GM23338 (cell line): Measurements from ENCODE around the gene HP. TPM values are rescaled to one million over a fixed set of nuclear protein-coding genes. Genes with fewer than 3 reads are reported as not detected.

Experiments
- ATAC-seq: fragments of 200-7000 bp; cut with Tn5 transposase; 3 replicates; pipeline ENCODE4 v1.9.1; 2020
- DNase-seq: peaks from one replicate; pipeline ENCODE4 v3.0.0-alpha.2; 2015; ENCODE audit warnings: low spot score
- H2AFZ ChIP-seq: fragments of 200-600 bp; sonication (generic); 2 replicates; pipeline ENCODE4 v1.8.0; 2016; ENCODE audit warnings: antibody characterized with exemption, mild to moderate bottlenecking, moderate library complexity
- H3F3A ChIP-seq: fragments of 200-600 bp; sonication (generic); replicated peaks from 2 replicates; pipeline ENCODE4 v1.8.0; 2017; ENCODE audit warnings: antibody characterized with exemption, mixed run types, low read depth
- H3K27ac ChIP-seq: fragments of 200-600 bp; sonication (generic); 2 replicates; pipeline ENCODE4 v1.6.1; 2016; ENCODE audit warnings: low read depth
- H3K27me3 ChIP-seq: fragments of 200-600 bp; sonication (generic); 2 replicates; pipeline ENCODE4 v1.8.0; 2016; ENCODE audit warnings: mild to moderate bottlenecking, mixed run types, moderate library complexity; ENCODE audit not compliant: insufficient read depth
- H3K36me3 ChIP-seq: fragments of 200-600 bp; sonication (generic); 2 replicates; pipeline ENCODE4 v1.8.0; 2016; ENCODE audit warnings: mild to moderate bottlenecking; ENCODE audit not compliant: insufficient read depth
- H3K4me1 ChIP-seq: fragments of 200-600 bp; sonication (generic); 2 replicates; pipeline ENCODE4 v1.8.0; 2016; ENCODE audit warnings: mild to moderate bottlenecking, moderate library complexity; ENCODE audit not compliant: insufficient read depth
- H3K4me2 ChIP-seq: fragments of 200-600 bp; sonication (generic); 2 replicates; pipeline ENCODE4 v1.7.1; 2017; ENCODE audit warnings: mixed run types
- H3K4me3 ChIP-seq: fragments of 200-600 bp; sonication (generic); 2 replicates; pipeline ENCODE4 v1.6.1; 2016; ENCODE audit warnings: mixed run types
- H3K79me2 ChIP-seq: fragments of 200-600 bp; sonication (generic); replicated peaks from 2 replicates; pipeline ENCODE4 v1.8.0; 2017; ENCODE audit warnings: mild to moderate bottlenecking; ENCODE audit not compliant: insufficient read depth
- H3K9me2 ChIP-seq: fragments of 200-600 bp; sonication (generic); 2 replicates; pipeline ENCODE4 v1.8.0; 2017; ENCODE audit not compliant: insufficient read depth
- H4K20me1 ChIP-seq: fragments of 200-600 bp; sonication (generic); replicated peaks from 2 replicates; pipeline ENCODE4 v1.8.0; 2017; ENCODE audit warnings: mild to moderate bottlenecking; ENCODE audit not compliant: insufficient read depth
- H3K27ac Mint-ChIP-seq: 2 replicates; pipeline ENCODE4 v1.8.0; 2020; ENCODE audit warnings: inconsistent platforms, mild to moderate bottlenecking, moderate library complexity, mixed read lengths
- H3K27me3 Mint-ChIP-seq: 3 replicates; pipeline ENCODE4 v1.8.0; 2022; ENCODE audit warnings: low read depth, mild to moderate bottlenecking, moderate library complexity, mixed read lengths, inconsistent platforms; ENCODE audit not compliant: insufficient read depth, poor library complexity
- H3K36me3 Mint-ChIP-seq: 3 replicates; pipeline ENCODE4 v1.8.0; 2021; ENCODE audit warnings: low read depth, mild to moderate bottlenecking, inconsistent platforms, moderate library complexity, mixed read lengths
- H3K4me1 Mint-ChIP-seq: 3 replicates; pipeline ENCODE4 v1.8.0; 2020; ENCODE audit warnings: mild to moderate bottlenecking, inconsistent platforms, mixed read lengths
- H3K4me3 Mint-ChIP-seq: 3 replicates; pipeline ENCODE4 v1.8.0; 2021; ENCODE audit warnings: moderate library complexity, mild to moderate bottlenecking, inconsistent platforms, mixed read lengths
- H3K9me3 Mint-ChIP-seq: 3 replicates; pipeline ENCODE4 v1.8.0; 2020; ENCODE audit warnings: moderate library complexity, mild to moderate bottlenecking, inconsistent platforms, mixed read lengths
- CREB1 ChIP-seq: fragments of 250-450 bp; sonication (Bioruptor Pico); IDR thresholded peaks from 2 replicates; pipeline ENCODE4 v1.5.0; 2020; ENCODE audit warnings: low read depth, mild to moderate bottlenecking, moderate library complexity
- CTCF ChIP-seq, 2 experiments: fragments of 200-600 bp in 1 of 2; sonication (generic) in 1 of 2; conservative IDR thresholded peaks; 2 replicates each; pipeline versions ENCODE4 v1.5.1 to v1.6.1; 2016 to 2017; ENCODE audit warnings: antibody characterized with exemption in 2 of 2, low read depth in 2 of 2, mild to moderate bottlenecking in 2 of 2, moderate library complexity in 1 of 2
- ETS1 ChIP-seq: IDR thresholded peaks from 2 replicates; pipeline ENCODE4 v1.6.1; 2016; ENCODE audit warnings: antibody characterized with exemption
- EZH2 ChIP-seq: fragments of 200-600 bp; sonication (generic); IDR thresholded peaks from one replicate; pipeline ENCODE4 v1.8.0; 2017; ENCODE audit warnings: antibody characterized with exemption, mild to moderate bottlenecking, low read depth; ENCODE audit not compliant: unreplicated experiment
- JUNB ChIP-seq: IDR thresholded peaks from one replicate; pipeline ENCODE4 v1.6.1; 2016; ENCODE audit warnings: antibody characterized with exemption; ENCODE audit not compliant: unreplicated experiment
- NANOG ChIP-seq: IDR thresholded peaks from 2 replicates; pipeline ENCODE4 v1.6.1; 2016; ENCODE audit warnings: antibody characterized with exemption, borderline replicate concordance
- POLR2AphosphoS5 ChIP-seq: IDR thresholded peaks from 2 replicates; pipeline ENCODE4 v1.6.1; 2016; ENCODE audit warnings: antibody characterized with exemption, low read depth
- REST ChIP-seq: IDR thresholded peaks from one replicate; pipeline ENCODE4 v1.6.1; 2018; ENCODE audit warnings: antibody characterized with exemption; ENCODE audit not compliant: unreplicated experiment
- ZNF114 ChIP-seq: fragments of 250-450 bp; sonication (Bioruptor Pico); IDR thresholded peaks from 2 replicates; pipeline ENCODE4 v1.5.0; 2020; ENCODE audit warnings: mild to moderate bottlenecking, moderate library complexity
- ZNF462 ChIP-seq: fragments of 250-450 bp; sonication (Bioruptor Pico); IDR thresholded peaks from 2 replicates; pipeline ENCODE4 v1.5.0; 2020; ENCODE audit warnings: mild to moderate bottlenecking, moderate library complexity
- polyA plus RNA-seq: library from polyadenylated mRNA; unstranded; fragments of >200 nt; fragmentation: Nextera tagmentation; extraction: Ambion mirVana; gene quantifications from 2 replicates; pipeline ENCODE4 v1.2.1, GENCODE V29; 2016
- total RNA-seq: library from RNA; depleted of rRNA; stranded (reverse); fragments of >200 nt; shearing (Covaris generic); gene quantifications from 2 replicates; pipeline ENCODE4 v1.2.3, GENCODE V29; 2014

HP gene
- total and polyA plus RNA-seq, 2 experiments from 2014 or later: 0.26 TPM; not detected in 1

DNA sequence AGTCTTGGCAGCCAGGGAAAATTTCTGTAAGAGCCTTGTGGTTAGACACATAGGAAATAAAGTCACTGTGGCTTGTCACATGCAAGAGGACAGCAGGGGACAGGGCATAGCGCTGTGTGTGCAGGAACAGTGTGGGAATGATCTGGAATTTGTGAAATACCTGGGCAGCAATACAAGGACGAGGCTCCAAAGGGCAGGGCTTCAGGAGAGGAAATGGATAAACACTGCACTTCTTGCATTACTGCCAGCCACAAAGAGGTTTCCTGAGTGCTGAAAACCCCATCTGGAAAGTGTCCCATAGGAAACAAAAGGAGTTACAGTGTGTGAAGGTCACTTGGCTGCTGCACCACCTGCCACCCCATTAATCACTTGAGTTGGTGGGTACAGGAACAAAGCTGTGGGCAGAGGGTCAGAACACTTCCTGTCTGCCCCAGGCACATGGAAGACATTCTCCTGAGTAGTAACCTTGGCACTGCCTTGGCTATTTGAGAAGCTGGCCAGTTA lies 12.1 kb upstream of the HP start:
- no peak for ATAC-seq
- no peak for TF ChIP-seq CTCF (conservative IDR thresholded peaks at IDR 0.05; ENCODE audit: low read depth in 2 of 2)
- no peak for TF ChIP-seq JUNB
- no peak for TF ChIP-seq ETS1
- no peak for TF ChIP-seq NANOG
- TF ChIP-seq CREB1: no peak
- no peak overlapping the region for H3K27ac Mint-ChIP-seq
- no peaks in the 10 kb centered on the region for H4K20me1 ChIP-seq
- no peak overlapping the region for H3K27ac ChIP-seq
- no peak overlapping the region for H3K4me3 Mint-ChIP-seq
- no peak overlapping the region for H3K4me2 ChIP-seq
- H3K36me3 Mint-ChIP-seq: no peaks in the 10 kb centered on the region
- no peaks in the 10 kb centered on the region for H3K4me1 ChIP-seq
- no peak overlapping the region for H2AFZ ChIP-seq
- H3F3A ChIP-seq: no peaks in the 10 kb centered on the region
- peaks cover 4% of the 10 kb centered on the region for H3K27me3 Mint-ChIP-seq
- no peak for DNase-seq
- no peaks in the 10 kb centered on the region for H3K9me2 ChIP-seq
- H3K4me3 ChIP-seq: no peak overlapping the region
- no peaks in the 10 kb centered on the region for H3K27me3 ChIP-seq
- no peaks in the 10 kb centered on the region for H3K4me1 Mint-ChIP-seq
- H3K9me3 Mint-ChIP-seq: no peaks in the 10 kb centered on the region
- no peaks in the 10 kb centered on the region for H3K36me3 ChIP-seq
- H3K79me2 ChIP-seq: no peaks in the 10 kb centered on the region

DNA sequence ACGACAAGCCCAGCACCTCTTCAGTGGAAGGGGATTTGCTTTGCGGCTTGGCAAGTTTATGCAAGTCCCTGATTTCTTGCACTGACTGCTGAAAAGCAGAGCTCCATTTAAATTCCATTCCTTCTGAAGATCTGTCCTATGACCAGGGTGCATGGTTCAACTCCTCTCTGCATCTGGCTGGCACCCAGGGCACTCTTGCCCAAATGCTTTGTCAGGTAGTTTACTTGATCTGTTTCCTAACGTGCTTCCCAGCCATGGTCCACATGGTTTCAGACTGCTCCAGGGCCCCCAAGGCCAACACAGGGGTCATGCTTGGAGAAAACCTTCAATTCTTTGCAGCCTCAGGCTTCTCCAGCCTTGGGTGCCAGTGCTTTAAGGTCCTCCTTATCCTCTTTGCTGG lies 11.2 kb upstream of the HP start:
- no peaks in the 10 kb centered on the region for H3K36me3 Mint-ChIP-seq
- H3K27me3 Mint-ChIP-seq: peaks cover 2% of the 10 kb centered on the region

More for the DNA sequence above, 11.2 kb upstream of the HP start:
- Histone ChIP-seq H3K36me3 (no peaks in the 10 kb centered on the region), H3K4me3 (no peak overlapping the region), H3K79me2 (no peaks in the 10 kb centered on the region), H4K20me1 (no peaks in the 10 kb centered on the region), H3K27me3 (no peaks in the 10 kb centered on the region), H3F3A (no peaks in the 10 kb centered on the region), H3K4me1 (no peaks in the 10 kb centered on the region), H3K27ac (no peak overlapping the region), H3K4me2 (no peak overlapping the region), H2AFZ (no peak overlapping the region), H3K9me2 (no peaks in the 10 kb centered on the region)
- no peaks in the 10 kb centered on the region for H3K9me3 Mint-ChIP-seq
- DNase-seq (no peak), ATAC-seq (no peak)
- H3K4me1 Mint-ChIP-seq: no peaks in the 10 kb centered on the region
- H3K4me3 Mint-ChIP-seq: no peak overlapping the region
- TF ChIP-seq CREB1 (no peak), NANOG (no peak), ZNF114 (no peak), EZH2 (no peak), POLR2AphosphoS5 (no peak), REST (no peak), ZNF462 (CRISPR knock-in tag) (no peak)
- H3K27ac Mint-ChIP-seq: no peak overlapping the region
